BLaER1 (cell line): ENCODE measurements around the gene RAPGEF1.
"Not testable (repeated sequence)": the region's sequence is repeated elsewhere in the genome, so short reads cannot be mapped to it uniquely, and the experiment has no call there.

Experiments used
- H3K27ac ChIP-seq: shearing (Covaris generic); formaldehyde crosslinking; 2 replicates; pipeline ENCODE4 v1.8.1; 2022
- H3K27me3 ChIP-seq: shearing (Covaris generic); formaldehyde crosslinking; 2 replicates; pipeline ENCODE4 v1.8.1; 2022
- H3K36me3 ChIP-seq: shearing (Covaris generic); formaldehyde crosslinking; 2 replicates; pipeline ENCODE4 v1.8.1; 2022
- H3K4me1 ChIP-seq: shearing (Covaris generic); formaldehyde crosslinking; 2 replicates; pipeline ENCODE4 v1.8.1; 2022
- H3K4me2 ChIP-seq: shearing (Covaris generic); formaldehyde crosslinking; 2 replicates; pipeline ENCODE4 v1.8.1; 2022
- H3K4me3 ChIP-seq: shearing (Covaris generic); formaldehyde crosslinking; 2 replicates; pipeline ENCODE4 v1.8.1; 2022
- H3K9ac ChIP-seq: shearing (Covaris generic); formaldehyde crosslinking; 2 replicates; pipeline ENCODE4 v1.8.1; 2022
- H3K9me3 ChIP-seq: shearing (Covaris generic); formaldehyde crosslinking; 2 replicates; pipeline ENCODE4 v1.8.1; 2022
- H4K20me1 ChIP-seq: shearing (Covaris generic); formaldehyde crosslinking; 2 replicates; pipeline ENCODE4 v1.8.1; 2022
- Cebpa-rat ChIP-seq: shearing (Covaris generic); IDR thresholded peaks from 2 replicates; pipeline ENCODE4 v1.8.1; 2022

The RAPGEF1 gene

DNA sequence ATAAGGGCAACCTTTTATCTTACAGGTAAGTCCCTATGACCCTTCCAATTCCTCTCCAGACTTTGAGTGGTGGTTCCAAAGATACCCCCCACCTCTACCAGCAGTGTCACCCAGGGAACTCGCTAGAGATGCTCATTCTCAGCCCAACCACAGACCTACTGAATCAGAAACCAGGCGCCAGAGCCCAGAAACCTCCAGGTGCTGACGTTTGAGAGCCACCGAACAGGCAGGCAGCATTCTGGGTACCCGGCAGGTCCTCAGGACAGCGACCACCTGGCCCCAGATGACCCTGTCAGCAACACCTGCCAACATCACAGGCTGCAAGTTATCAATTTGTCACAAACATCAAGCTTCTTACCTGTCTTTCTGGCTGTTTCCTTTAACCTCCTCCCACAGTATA is 19.5 kb downstream of the RAPGEF1 start:
- H3K27me3 ChIP-seq, result no peaks in the 10 kb centered on the region
- peaks cover 96% of the 10 kb centered on the region for H4K20me1 ChIP-seq
- H3K4me1 ChIP-seq, result peaks cover 83% of the 10 kb centered on the region
- no peak overlapping the region for H3K9ac ChIP-seq
- peaks cover 7% of the 10 kb centered on the region; the same call in 1 of the 2 replicates for H3K9me3 ChIP-seq
- H3K4me2 ChIP-seq, result peak overlapping the region; percentile 25; the same call in 1 of the 2 replicates
- H3K27ac ChIP-seq, result no peak overlapping the region
- H3K36me3 ChIP-seq, result peaks cover 60% of the 10 kb centered on the region
- TF ChIP-seq Cebpa-rat, result no peak
- no peak overlapping the region for H3K4me3 ChIP-seq

DNA sequence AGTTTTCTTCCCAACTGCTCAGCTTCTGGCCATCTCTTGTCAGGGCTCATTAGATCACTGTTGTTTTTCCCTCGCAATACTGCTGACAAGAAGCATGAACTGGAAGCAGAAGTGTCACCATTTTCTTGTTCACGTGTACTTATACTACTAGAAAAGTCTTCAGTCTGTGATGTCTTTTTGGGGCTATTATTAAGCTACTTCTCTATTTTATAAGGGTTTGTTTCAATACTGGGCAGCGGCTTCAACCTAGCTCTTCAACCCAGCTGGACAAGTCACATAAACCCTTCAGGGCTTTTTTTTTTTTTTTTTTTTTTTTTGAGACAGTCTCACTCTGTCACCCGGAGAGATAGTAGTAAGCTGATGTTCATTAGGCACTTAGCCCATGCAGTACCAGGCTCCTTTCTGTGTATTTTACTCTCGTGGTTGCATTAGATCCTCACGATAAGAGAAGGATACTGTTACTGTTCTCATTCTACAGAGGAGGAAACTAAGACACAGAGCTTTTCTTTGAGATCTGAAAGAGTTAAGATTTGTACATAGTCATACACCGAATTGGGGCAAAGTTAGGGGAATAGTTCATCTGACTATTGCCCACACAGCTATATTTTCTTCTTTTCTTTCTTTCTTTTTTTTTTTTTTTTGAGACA is 20.5 kb downstream of the RAPGEF1 start:
- H4K20me1 ChIP-seq, result peaks cover 96% of the 10 kb centered on the region
- H3K4me1 ChIP-seq, result peaks cover 74% of the 10 kb centered on the region
- no peak overlapping the region for H3K27ac ChIP-seq
- H3K4me2 ChIP-seq, result 0 out of 2 replicates have a peak overlapping the region, but pooled peaks have one; percentile 25
- no peak overlapping the region for H3K4me3 ChIP-seq
- H3K9ac ChIP-seq, result no peak overlapping the region
- peaks cover 7% of the 10 kb centered on the region; the same call in 1 of the 2 replicates for H3K9me3 ChIP-seq
- H3K27me3 ChIP-seq, result no peaks in the 10 kb centered on the region
- no peak for TF ChIP-seq Cebpa-rat
- peaks cover 69% of the 10 kb centered on the region for H3K36me3 ChIP-seq

DNA sequence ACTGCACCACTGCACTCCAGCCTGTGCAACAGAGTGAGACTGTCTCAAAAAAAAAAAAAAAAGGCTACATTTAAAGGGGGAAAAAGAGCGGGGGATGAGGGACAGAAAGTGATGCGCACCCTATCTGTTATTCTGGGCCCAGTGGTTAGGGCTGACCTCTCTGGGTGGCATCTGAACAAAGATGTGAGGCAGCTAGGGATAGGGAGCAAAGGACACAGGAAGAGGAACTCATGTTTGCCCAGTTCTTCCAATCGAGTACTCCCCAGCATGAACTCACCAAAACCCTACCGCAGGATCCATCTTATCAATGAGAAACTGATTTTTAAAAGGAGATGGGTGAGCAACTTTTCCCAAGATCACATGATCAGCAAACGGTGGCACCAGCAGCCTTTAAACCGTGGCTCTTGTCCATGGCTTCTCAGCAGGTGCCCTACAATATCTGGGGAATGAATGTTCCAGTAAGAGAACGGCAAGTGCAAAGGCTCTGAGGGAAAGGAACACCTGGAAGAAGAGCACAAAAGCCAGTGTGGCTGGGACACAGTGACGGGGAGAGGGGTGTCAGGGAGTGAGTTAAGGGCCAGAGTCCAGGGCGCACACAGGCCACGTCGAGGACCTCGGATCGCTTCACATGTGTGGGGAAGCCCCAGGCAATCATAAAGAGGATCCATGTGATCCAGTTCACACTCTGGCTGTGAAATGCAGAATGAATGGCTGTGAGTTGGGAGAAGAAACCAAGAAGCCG is 22.0 kb downstream of the RAPGEF1 start:
- H3K4me2 ChIP-seq, result no peak overlapping the region
- no peaks in the 10 kb centered on the region for H3K9me3 ChIP-seq
- H3K9ac ChIP-seq, result no peak overlapping the region
- peaks cover 64% of the 10 kb centered on the region for H3K4me1 ChIP-seq
- H3K36me3 ChIP-seq, result peaks cover 72% of the 10 kb centered on the region
- no peak overlapping the region for H3K4me3 ChIP-seq
- H4K20me1 ChIP-seq, result peaks cover 100% of the 10 kb centered on the region
- TF ChIP-seq Cebpa-rat, result no peak
- no peaks in the 10 kb centered on the region for H3K27me3 ChIP-seq
- H3K27ac ChIP-seq, result 0 out of 2 replicates have a peak overlapping the region, but pooled peaks have one; percentile 2

DNA sequence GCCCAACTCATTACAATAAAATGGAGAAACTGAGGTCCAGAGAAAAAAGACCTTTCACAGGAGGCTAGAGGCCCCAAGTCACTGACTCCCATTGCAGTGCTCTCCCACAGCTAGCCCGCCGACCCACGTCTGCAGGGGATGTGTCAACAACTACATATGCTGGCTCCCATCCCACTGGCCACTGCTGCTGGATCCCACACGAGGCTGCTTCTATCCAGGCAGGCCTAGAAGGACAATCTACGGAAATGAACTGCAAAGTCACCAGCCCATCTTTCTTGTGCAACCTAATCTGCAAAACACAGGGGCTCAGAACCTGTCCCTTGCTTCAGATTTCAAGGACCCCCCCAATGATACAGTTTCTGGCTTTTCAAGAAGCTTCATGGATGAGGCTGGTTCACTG is 24.0 kb downstream of the RAPGEF1 start:
- Histone ChIP-seq H3K27me3 (no peaks in the 10 kb centered on the region), H3K4me3 (no peak overlapping the region), H3K9me3 (no peaks in the 10 kb centered on the region), H3K4me2 (no peak overlapping the region), H3K27ac (no peak overlapping the region), H3K36me3 (peaks cover 62% of the 10 kb centered on the region), H3K4me1 (peaks cover 63% of the 10 kb centered on the region), H4K20me1 (peaks cover 100% of the 10 kb centered on the region), H3K9ac (no peak overlapping the region)
- TF ChIP-seq Cebpa-rat, result no peak

DNA sequence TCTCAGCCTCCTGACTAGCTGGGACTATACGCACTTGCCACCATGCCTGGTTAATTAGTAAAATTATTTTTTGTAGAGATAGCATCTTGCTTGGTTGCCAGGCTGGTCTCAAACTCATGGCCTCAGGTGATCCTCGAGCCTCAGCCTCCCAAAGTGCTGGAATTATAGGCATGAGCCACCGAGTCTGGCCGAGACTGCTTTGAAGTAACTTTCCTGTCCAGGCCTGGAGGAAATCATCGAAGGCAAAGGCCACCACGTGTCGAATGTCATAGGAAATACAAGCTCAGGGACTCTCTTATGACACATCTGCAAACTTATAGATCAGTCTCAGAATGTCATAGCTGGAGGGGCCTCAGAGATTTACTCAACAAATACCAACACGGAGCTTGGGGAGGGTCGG is 25.1 kb downstream of the RAPGEF1 start:
- H3K4me2 ChIP-seq, result no peak overlapping the region
- no peak overlapping the region for H3K9ac ChIP-seq
- H3K36me3 ChIP-seq, result peaks cover 60% of the 10 kb centered on the region
- H3K4me3 ChIP-seq, result no peak overlapping the region
- peaks cover 100% of the 10 kb centered on the region for H4K20me1 ChIP-seq
- H3K27ac ChIP-seq, result no peak overlapping the region
- H3K9me3 ChIP-seq, result no peaks in the 10 kb centered on the region
- H3K27me3 ChIP-seq, result no peaks in the 10 kb centered on the region
- TF ChIP-seq Cebpa-rat, result no peak
- peaks cover 63% of the 10 kb centered on the region for H3K4me1 ChIP-seq

DNA sequence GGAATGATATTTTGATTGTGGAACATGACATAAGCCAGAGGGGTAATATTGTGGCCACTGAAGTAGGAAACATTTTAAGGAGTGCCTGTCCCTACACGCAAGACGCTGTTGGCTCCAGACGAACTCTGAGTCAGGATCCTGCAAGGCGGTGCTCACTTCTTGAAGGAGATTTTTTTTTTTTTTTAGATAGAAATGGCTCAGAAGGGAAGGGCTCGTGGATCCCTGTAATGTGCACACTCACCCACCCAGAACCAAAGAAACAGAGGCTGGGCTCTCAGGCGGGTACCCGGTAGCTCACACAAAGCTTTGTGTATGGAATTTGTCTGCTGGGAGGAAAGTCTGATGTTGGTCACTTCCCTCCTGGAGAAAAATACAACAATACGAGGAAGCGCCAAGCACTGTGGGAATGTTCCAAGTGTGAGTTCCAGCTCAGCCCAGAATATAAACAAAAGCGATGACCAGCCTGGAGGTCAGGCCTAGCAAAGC is 25.7 kb downstream of the RAPGEF1 start:
- Histone ChIP-seq H3K4me3 (no peak overlapping the region), H3K27me3 (no peaks in the 10 kb centered on the region), H3K4me1 (peaks cover 65% of the 10 kb centered on the region), H3K9me3 (no peaks in the 10 kb centered on the region), H3K4me2 (no peak overlapping the region), H3K36me3 (peaks cover 60% of the 10 kb centered on the region), H3K27ac (no peak overlapping the region), H4K20me1 (peaks cover 100% of the 10 kb centered on the region), H3K9ac (no peak overlapping the region)
- no peak for TF ChIP-seq Cebpa-rat

DNA sequence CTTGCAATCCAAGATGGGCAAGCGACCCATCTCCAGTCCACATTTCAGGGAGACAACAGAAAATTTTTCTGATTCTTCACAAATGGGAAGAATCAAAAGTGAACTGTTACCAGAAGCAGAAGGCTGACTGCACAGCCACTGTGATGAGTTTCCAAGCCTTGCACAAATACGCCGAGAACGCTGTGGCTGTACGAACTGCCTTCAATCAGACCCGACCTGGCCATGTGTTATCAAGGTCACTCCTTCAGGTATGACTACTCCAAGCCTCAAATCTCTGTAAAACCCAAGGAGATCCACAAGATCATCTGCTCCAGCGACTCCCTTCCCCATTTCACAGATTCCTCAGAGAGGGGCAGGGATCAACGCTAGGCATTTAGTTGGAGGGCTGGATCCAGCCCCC is 26.9 kb downstream of the RAPGEF1 start:
- TF ChIP-seq Cebpa-rat, result no peak
- Histone ChIP-seq H3K9me3 (no peaks in the 10 kb centered on the region), H3K27ac (peak overlapping the region; percentile 1; the same call in 1 of the 2 replicates), H3K4me2 (0 out of 2 replicates have a peak overlapping the region, but pooled peaks have one; percentile 4), H3K27me3 (no peaks in the 10 kb centered on the region), H4K20me1 (peaks cover 100% of the 10 kb centered on the region), H3K4me3 (no peak overlapping the region), H3K36me3 (peaks cover 57% of the 10 kb centered on the region), H3K4me1 (peaks cover 66% of the 10 kb centered on the region), H3K9ac (no peak overlapping the region)

DNA sequence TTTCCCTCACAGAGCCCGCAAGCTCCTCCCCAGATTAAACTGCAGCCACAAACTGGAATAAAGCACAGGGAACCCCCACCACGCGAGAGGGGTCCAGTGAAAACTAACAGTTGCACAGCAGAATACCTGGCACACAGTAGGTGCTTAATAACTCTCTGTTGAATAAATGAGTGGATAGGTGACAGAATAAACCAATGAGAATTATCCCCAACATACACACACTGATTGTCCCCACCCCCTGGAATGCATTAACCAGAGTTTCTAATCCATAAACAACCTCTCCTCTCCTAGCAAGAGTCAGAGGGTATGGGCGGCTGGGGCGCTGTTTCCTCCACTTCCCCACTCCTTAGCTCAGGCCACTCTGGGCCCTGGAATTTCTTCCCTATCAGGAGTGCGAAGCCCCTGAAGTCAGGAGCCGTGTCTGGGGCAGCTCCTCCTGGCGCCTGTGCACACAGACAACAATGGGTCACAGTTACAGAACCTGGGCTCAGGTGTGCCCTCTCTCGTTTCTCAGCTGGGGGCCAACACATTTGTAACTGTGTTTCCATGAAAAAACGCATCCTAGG is 27.6 kb downstream of the RAPGEF1 start:
- H3K4me1 ChIP-seq, result peaks cover 66% of the 10 kb centered on the region
- H3K27me3 ChIP-seq, result no peaks in the 10 kb centered on the region
- peaks cover 100% of the 10 kb centered on the region for H4K20me1 ChIP-seq

DNA sequence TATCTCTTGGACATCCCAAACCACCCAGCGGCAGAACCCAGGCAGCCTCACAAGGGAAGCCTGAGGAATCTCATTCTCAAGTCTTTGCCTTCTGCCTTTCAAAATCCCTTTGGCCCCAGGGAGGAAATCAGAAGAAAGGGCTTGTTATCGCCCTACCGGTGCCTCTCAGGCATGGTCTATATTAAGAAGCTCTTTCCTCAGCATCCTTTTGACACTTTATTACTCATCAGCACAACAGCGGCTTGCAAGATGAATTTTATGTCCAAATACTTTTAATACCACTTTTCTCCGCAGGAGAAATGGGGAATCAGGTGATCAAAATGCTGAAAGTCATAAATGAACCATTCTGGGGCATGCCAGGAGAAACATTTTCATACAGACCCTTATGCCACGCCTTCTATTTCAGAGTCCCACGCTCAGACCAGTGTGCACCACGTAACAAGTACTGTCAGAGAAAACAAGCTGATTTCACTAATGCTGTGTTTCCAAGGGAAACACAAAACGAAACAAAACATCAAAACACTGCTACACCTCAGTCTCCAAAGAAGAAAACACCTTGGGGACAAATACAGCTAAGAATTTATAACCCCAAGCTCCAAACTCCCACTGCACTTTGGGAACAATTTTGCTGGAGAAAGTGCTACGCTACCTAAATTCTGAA is 30.0 kb downstream of the RAPGEF1 start:
- no peak for TF ChIP-seq Cebpa-rat
- H3K27ac ChIP-seq, result no peak overlapping the region; the same call in 1 of the 2 replicates
- H3K36me3 ChIP-seq, result peaks cover 27% of the 10 kb centered on the region
- no peaks in the 10 kb centered on the region for H3K27me3 ChIP-seq
- peaks cover 100% of the 10 kb centered on the region for H4K20me1 ChIP-seq
- no peaks in the 10 kb centered on the region for H3K9me3 ChIP-seq
- no peak overlapping the region for H3K9ac ChIP-seq
- peak overlapping the region; percentile 66 for H3K4me2 ChIP-seq
- H3K4me3 ChIP-seq, result no peak overlapping the region
- peaks cover 84% of the 10 kb centered on the region for H3K4me1 ChIP-seq

More for the DNA sequence above, 27.6 kb downstream of the RAPGEF1 start:
- Histone ChIP-seq H3K27ac (peak overlapping the region; percentile 7; the same call in 1 of the 2 replicates), H3K4me2 (0 out of 2 replicates have a peak overlapping the region, but pooled peaks have one; percentile 4), H3K9ac (no peak overlapping the region), H3K9me3 (no peaks in the 10 kb centered on the region), H3K4me3 (no peak overlapping the region), H3K36me3 (peaks cover 49% of the 10 kb centered on the region)
- no peak for TF ChIP-seq Cebpa-rat

DNA sequence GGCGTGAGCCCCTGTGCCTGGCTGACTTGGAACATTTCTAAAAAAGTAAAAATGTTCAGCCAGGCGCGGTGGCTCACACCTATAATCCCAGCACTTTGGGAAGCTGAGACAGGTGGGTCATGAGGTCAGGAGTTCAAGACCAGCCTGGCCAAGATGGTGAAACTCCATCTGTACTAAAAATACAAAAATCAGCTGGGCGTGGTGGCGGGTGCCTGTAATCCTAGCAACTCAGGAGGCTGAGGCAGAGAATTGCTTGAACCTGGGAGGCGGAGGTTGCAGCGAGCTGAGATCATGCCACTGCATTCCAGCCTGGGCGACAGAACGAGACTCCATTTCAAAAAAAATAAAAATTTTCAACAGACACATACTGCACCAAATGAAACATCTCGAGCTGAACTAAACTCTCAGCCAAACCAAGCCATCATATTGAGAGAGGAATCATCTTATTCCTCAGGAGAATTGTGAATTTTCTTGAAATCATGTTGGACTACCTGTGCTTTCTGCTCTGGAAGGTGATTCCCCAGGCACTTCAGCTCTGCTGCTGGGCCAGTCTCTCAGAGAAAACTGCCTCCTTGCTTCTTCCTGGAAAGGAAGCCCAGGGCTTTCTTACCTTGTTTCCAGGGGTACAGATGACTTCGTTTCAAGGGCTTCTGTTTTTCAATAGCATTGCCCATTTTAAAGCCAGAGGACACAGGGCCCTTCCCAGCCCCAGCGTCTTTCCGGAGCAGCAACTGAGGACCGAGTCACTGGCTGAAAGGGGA is 30.7 kb downstream of the RAPGEF1 start:
- peak overlapping the region; percentile 66 for H3K4me2 ChIP-seq
- peaks cover 100% of the 10 kb centered on the region for H4K20me1 ChIP-seq
- H3K4me3 ChIP-seq, H3K9me3 ChIP-seq, H3K27me3 ChIP-seq, H3K27ac ChIP-seq, H3K9ac ChIP-seq: not testable (repeated sequence)
- H3K4me1 ChIP-seq, result peaks cover 92% of the 10 kb centered on the region
- peaks cover 20% of the 10 kb centered on the region for H3K36me3 ChIP-seq
